Left ventricle myocardium inferior (tissue), 1 donor: ENCODE measurements around the gene RWDD3. TPM values are rescaled to one million over a fixed set of nuclear protein-coding genes. Genes with fewer than 3 reads are reported as not detected.

Source experiments
- DNase-seq: peaks from one replicate; pipeline ENCODE4 v3.0.0-alpha.2; 2020
- H3K27ac ChIP-seq: fragments of 200-600 bp; replicated peaks from 2 replicates; pipeline ENCODE4 v1.8.0; 2021
- H3K27me3 ChIP-seq: fragments of 200-600 bp; 2 replicates; pipeline ENCODE4 v1.8.0; 2021; ENCODE audit warnings: low read depth
- H3K36me3 ChIP-seq: fragments of 200-600 bp; 2 replicates; pipeline ENCODE4 v1.8.0; 2021
- H3K4me1 ChIP-seq: fragments of 200-600 bp; 2 replicates; pipeline ENCODE4 v1.8.0; 2021
- H3K4me3 ChIP-seq: fragments of 200-600 bp; 2 replicates; pipeline ENCODE4 v1.8.0; 2021; ENCODE audit warnings: mild to moderate bottlenecking, moderate library complexity
- H3K9me3 ChIP-seq: fragments of 200-600 bp; replicated peaks from 2 replicates; pipeline ENCODE4 v1.8.0; 2021
- CTCF ChIP-seq: fragments of 200-600 bp; IDR thresholded peaks from 2 replicates; pipeline ENCODE4 v1.8.0; 2021; ENCODE audit warnings: antibody characterized with exemption, mild to moderate bottlenecking, borderline replicate concordance
- intact Hi-C: fragments of 100-400 bp; cut with micrococcal nuclease; formaldehyde crosslinking; loops from one replicate; pipeline ENCODE4 v1.11.0; 2022
- total RNA-seq: library from RNA; stranded (reverse); fragmentation: NEBNext Ultra II Directional; extraction: Animal tissue kit (Norgen Biotek cat#: 25700); gene quantifications from one replicate; pipeline ENCODE4 v1.2.1, GENCODE V29; 2021
- donor health status: DM: no; HTN: yes; CAD: no; lungs with severe emphysema.

RWDD3 gene
- total RNA-seq, 1 donor from 2014 or later, result 19.4 TPM

GRCh38 chr1:95236784-95237575 is 3.0 kb downstream of the RWDD3 start:
- peaks cover 68% of the 10 kb centered on the region for H3K4me1 ChIP-seq
- no peak for TF ChIP-seq CTCF

DNA sequence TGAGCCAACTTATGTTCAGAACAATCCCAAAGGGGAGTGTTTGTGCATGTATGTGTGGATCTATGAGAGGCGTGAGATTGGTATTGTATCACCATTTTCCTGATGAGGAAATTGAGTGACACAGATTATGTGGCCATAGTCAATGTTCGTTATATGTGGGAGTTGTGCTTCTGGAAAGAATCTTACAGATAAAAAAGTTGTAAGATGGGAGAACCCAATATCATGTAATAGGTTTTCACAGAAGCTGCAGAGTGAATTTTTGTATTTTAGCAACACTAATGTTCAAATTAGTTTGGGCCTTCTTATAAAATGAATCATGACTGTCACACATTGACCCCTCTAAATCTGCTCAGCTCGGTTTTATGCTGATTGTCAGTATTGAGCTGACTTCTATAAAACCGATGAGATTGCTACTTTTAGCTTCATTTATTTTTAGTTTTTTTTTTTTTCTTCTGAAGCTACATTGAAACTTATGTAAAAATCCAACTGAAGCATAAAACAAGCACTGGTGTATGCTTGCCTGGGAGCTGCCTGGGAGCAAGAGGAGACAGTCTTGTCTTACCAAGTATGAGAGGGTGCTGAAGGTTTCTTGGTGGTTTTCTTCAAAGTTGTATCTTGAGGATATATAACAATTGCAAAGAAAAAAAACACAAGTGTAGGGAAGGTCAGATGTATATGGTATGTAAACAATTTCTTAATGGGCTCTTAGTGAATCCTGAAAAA is 4.1 kb downstream of the RWDD3 start:
- H3K4me3 ChIP-seq, result no peak overlapping the region
- intact Hi-C loops, result loop anchor here (10.0 kb wide), 2 partner anchors 123 to 163 kb away; partner anchors contain the start of genes ALG14 and TLCD4
- no peak overlapping the region for H3K27ac ChIP-seq
- DNase-seq, result no peak
- H3K4me1 ChIP-seq, result peaks cover 58% of the 10 kb centered on the region
- peaks cover 18% of the 10 kb centered on the region for H3K9me3 ChIP-seq
- H3K27me3 ChIP-seq, result no peaks in the 10 kb centered on the region
- no peak for TF ChIP-seq CTCF
- peaks cover 29% of the 10 kb centered on the region for H3K36me3 ChIP-seq

More at GRCh38 chr1:95236784-95237575, 3.0 kb downstream of the RWDD3 start:
- peaks cover 22% of the 10 kb centered on the region for H3K36me3 ChIP-seq
- no peaks in the 10 kb centered on the region for H3K27me3 ChIP-seq
- intact Hi-C loops, result loop anchor here (10.0 kb wide), 2 partner anchors 122 to 162 kb away; partner anchors contain the start of genes ALG14 and TLCD4
- H3K9me3 ChIP-seq, result peaks cover 11% of the 10 kb centered on the region
- H3K4me3 ChIP-seq, result no peak overlapping the region
- peak overlapping the region; percentile 10 for H3K27ac ChIP-seq
- no peak for DNase-seq

- no peak overlapping the region for H3K4me3 ChIP-seq
- no peak for DNase-seq
- H3K9me3 ChIP-seq, result peaks cover 18% of the 10 kb centered on the region
- no peaks in the 10 kb centered on the region for H3K27me3 ChIP-seq
- intact Hi-C loops, result no loop called here
- no peak for TF ChIP-seq CTCF
- H3K27ac ChIP-seq, result peak overlapping the region; percentile 34
- H3K36me3 ChIP-seq, result peaks cover 43% of the 10 kb centered on the region
- H3K4me1 ChIP-seq, result peaks cover 66% of the 10 kb centered on the region
These were observed 11.0 kb downstream of the RWDD3 start for GRCh38 chr1:95245029-95245428.

- intact Hi-C loops, result no loop called here
- Histone ChIP-seq H3K27me3 (no peaks in the 10 kb centered on the region), H3K27ac (peak overlapping the region; percentile 72), H3K4me1 (peaks cover 73% of the 10 kb centered on the region), H3K4me3 (no peak overlapping the region), H3K36me3 (peaks cover 28% of the 10 kb centered on the region), H3K9me3 (peaks cover 12% of the 10 kb centered on the region)
- TF ChIP-seq CTCF, result no peak
- no peak for DNase-seq
These were observed 12.5 kb downstream of the RWDD3 start for GRCh38 chr1:95246511-95246910.

- no peak overlapping the region for H3K4me3 ChIP-seq
These were observed 13.6 kb downstream of the RWDD3 start for GRCh38 chr1:95247607-95248006.

More at GRCh38 chr1:95247607-95248006, 13.6 kb downstream of the RWDD3 start:
- H3K4me1 ChIP-seq, result peaks cover 73% of the 10 kb centered on the region
- no peaks in the 10 kb centered on the region for H3K27me3 ChIP-seq
- DNase-seq, result no peak
- no peak for TF ChIP-seq CTCF
- intact Hi-C loops, result no loop called here
- peaks cover 22% of the 10 kb centered on the region for H3K36me3 ChIP-seq
- H3K27ac ChIP-seq, result peak overlapping the region; percentile 72
- peaks cover 1% of the 10 kb centered on the region for H3K9me3 ChIP-seq
